ENCODE measurements around the gene SETD3. TPM values are rescaled to one million over a fixed set of nuclear protein-coding genes. Genes with fewer than 3 reads are reported as not detected.

Gene SETD3
- total RNA-seq, 1 donor from 2014 or later, result 62.8 TPM

DNA sequence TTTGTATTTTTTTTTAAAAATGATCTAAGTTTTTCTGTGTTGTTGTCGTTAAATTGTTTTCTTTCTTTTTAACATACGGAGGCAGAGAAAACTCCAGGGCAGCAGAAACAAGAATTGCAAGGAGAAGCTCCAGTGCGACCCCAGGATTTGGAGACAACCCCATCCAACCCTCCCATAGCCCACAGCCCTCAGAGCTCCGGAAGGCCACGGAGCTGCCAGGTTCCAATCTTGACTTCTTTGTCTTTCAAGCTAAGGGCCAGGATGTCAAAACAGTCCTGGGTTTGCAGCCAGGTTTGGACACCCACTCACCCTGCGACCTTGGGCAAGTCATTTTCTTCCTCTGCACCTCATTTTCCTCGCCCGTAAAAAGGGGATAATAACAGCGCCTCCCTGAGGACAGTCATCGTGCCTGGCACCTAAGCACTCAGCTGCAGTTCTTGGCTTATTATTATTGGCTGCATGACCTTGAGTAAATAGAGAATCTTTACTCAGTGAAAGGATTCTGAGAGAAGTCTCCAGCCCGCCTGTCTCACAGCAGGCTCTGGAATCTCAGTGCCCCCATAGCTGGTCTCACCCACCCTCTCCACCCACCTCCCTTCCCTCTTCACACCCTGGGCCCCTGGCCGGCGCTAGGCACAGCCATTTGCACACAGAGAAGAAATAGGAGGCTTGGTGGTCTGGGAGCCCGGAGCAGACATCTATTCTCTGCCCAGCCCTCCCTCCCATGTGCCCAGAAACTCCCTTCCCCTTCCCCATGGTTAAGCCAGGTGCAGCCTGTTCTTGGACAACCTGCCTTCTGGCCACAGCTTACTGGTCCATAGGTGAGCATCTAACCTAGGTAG, 129.3 kb downstream of the SETD3 start:
- Mint-ChIP-seq H3K36me3 (ENCODE audit: low read depth, unreplicated experiment) (no peaks in the 10 kb centered on the region), H3K27me3 (ENCODE audit: low read depth, unreplicated experiment) (peaks cover 12% of the 10 kb centered on the region), H3K4me1 (ENCODE audit: low read depth, unreplicated experiment) (peaks cover 6% of the 10 kb centered on the region), H3K9me3 (ENCODE audit: unreplicated experiment) (peaks cover 4% of the 10 kb centered on the region), H3K4me3 (ENCODE audit: unreplicated experiment) (no peak overlapping the region), H3K27ac (ENCODE audit: unreplicated experiment) (no peak overlapping the region)
- no peak for TF ChIP-seq EZH2 (IDR thresholded peaks at IDR 0.05; ENCODE audit: insufficient read depth, low read length)
- TF ChIP-seq, protein P1, sequence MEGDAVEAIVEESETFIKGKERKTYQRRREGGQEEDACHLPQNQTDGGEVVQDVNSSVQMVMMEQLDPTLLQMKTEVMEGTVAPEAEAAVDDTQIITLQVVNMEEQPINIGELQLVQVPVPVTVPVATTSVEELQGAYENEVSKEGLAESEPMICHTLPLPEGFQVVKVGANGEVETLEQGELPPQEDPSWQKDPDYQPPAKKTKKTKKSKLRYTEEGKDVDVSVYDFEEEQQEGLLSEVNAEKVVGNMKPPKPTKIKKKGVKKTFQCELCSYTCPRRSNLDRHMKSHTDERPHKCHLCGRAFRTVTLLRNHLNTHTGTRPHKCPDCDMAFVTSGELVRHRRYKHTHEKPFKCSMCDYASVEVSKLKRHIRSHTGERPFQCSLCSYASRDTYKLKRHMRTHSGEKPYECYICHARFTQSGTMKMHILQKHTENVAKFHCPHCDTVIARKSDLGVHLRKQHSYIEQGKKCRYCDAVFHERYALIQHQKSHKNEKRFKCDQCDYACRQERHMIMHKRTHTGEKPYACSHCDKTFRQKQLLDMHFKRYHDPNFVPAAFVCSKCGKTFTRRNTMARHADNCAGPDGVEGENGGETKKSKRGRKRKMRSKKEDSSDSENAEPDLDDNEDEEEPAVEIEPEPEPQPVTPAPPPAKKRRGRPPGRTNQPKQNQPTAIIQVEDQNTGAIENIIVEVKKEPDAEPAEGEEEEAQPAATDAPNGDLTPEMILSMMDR (IDR thresholded peaks at IDR 0.05; ENCODE audit: insufficient read depth, low read depth, low read length), result no peak
- no peak for FAIRE-seq
- Histone ChIP-seq H3K4me1 (ENCODE audit: insufficient read depth, low read length) (no peaks in the 10 kb centered on the region), H3K27me3 (ENCODE audit: insufficient read depth, low read length) (no peaks in the 10 kb centered on the region), H3K9ac (ENCODE audit: low read length) (no peak overlapping the region), H4K20me1 (ENCODE audit: insufficient read depth, low read length) (no peaks in the 10 kb centered on the region), H3K9me3 (ENCODE audit: insufficient read depth, low read depth, low read length) (no peaks in the 10 kb centered on the region), H2AFZ (ENCODE audit: low read depth, low read length) (no peak overlapping the region), H3K4me3 (ENCODE audit: insufficient read depth, low read depth, low read length) (no peak overlapping the region), H3K79me2 (ENCODE audit: insufficient read depth, low read length) (no peaks in the 10 kb centered on the region), H3K36me3 (ENCODE audit: insufficient read depth, low read length) (no peaks in the 10 kb centered on the region), H3K27ac (ENCODE audit: low read depth, low read length) (no peak overlapping the region), H3K4me2 (ENCODE audit: low read length) (no peak overlapping the region)
- no peak for DNase-seq (ENCODE audit: low read depth)

DNA sequence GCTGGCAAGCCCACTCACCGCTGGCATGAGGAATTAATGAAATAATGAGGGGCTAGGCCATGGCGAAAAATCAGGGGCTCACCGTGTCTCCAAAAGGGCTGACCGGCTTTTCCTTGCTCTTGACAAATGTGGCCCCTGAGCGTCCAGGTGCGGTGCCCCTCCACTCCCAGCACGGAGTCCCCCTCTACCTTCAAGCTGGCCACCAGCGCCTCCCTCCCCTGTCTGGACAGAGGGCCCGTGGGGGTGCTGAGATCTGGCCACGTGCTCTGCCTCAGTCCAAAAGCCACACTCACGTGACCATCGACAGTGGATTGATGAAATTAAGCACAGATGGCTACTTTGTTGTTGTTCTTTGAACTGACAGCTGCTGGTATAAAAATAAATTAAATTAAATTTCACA, 129.9 kb downstream of the SETD3 start:
- Mint-ChIP-seq H3K27ac (ENCODE audit: unreplicated experiment) (no peak overlapping the region), H3K4me1 (ENCODE audit: low read depth, unreplicated experiment) (peaks cover 10% of the 10 kb centered on the region), H3K27me3 (ENCODE audit: low read depth, unreplicated experiment) (peaks cover 18% of the 10 kb centered on the region), H3K4me3 (ENCODE audit: unreplicated experiment) (no peak overlapping the region), H3K9me3 (ENCODE audit: unreplicated experiment) (peaks cover 4% of the 10 kb centered on the region), H3K36me3 (ENCODE audit: low read depth, unreplicated experiment) (no peaks in the 10 kb centered on the region)
- Histone ChIP-seq H3K4me1 (ENCODE audit: insufficient read depth, low read length) (no peaks in the 10 kb centered on the region), H3K9me3 (ENCODE audit: insufficient read depth, low read depth, low read length) (no peaks in the 10 kb centered on the region), H3K4me2 (ENCODE audit: low read length) (no peak overlapping the region), H2AFZ (ENCODE audit: low read depth, low read length) (no peak overlapping the region), H3K79me2 (ENCODE audit: insufficient read depth, low read length) (no peaks in the 10 kb centered on the region), H4K20me1 (ENCODE audit: insufficient read depth, low read length) (no peaks in the 10 kb centered on the region), H3K36me3 (ENCODE audit: insufficient read depth, low read length) (no peaks in the 10 kb centered on the region), H3K27ac (ENCODE audit: low read depth, low read length) (no peak overlapping the region), H3K27me3 (ENCODE audit: insufficient read depth, low read length) (no peaks in the 10 kb centered on the region), H3K9ac (ENCODE audit: low read length) (no peak overlapping the region), H3K4me3 (ENCODE audit: insufficient read depth, low read depth, low read length) (no peak overlapping the region)
- FAIRE-seq (no peak), DNase-seq (ENCODE audit: low read depth) (no peak)
- TF ChIP-seq, protein P1 (IDR thresholded peaks at IDR 0.05; ENCODE audit: insufficient read depth, low read depth, low read length), result no peak
- TF ChIP-seq EZH2 (IDR thresholded peaks at IDR 0.05; ENCODE audit: insufficient read depth, low read length), result no peak
